Bronchial smooth muscle cell (primary cell): ENCODE data around the gene OR2T10. TPM values are rescaled to one million over a fixed set of nuclear protein-coding genes. Genes with fewer than 3 reads are reported as not detected.

ENCODE experiments used
- total RNA-seq: library from RNA; depleted of rRNA; stranded (reverse); fragments of >200 nt; gene quantifications from 2 replicates; pipeline ENCODE4 v1.2.1, GENCODE V29; 2014

Gene OR2T10
- not detected in 2 replicates for total RNA-seq

GRCh38 chr1:248597589-248597988 is at the start of gene OR2T10:
Gene OR2T10, minus strand, starts transcription at chr1:248597700. Its CDS starts 3,932 bp downstream, at chr1:248593768.

GRCh38 chr1:248645178-248645577 is 47.7 kb upstream of the OR2T10 start, which contains the start of gene OR2T35:
Gene OR2T35, minus strand, starts transcription at chr1:248645278. Its CDS starts 6,020 bp downstream, at chr1:248639258.

GRCh38 chr1:248634991-248635390 is 37.5 kb upstream of the OR2T10 start, which contains the start of gene OR2T11:
Gene OR2T11, minus strand, starts transcription at chr1:248635091. Its CDS starts 7,963 bp downstream, at chr1:248627128.

GRCh38 chr1:248574657-248575056 is 22.8 kb downstream of the OR2T10 start, which contains the start of gene OR2T34:
Gene OR2T34, minus strand, starts transcription at chr1:248574757. Its CDS starts 0 bp downstream, at chr1:248574757.

GRCh38 chr1:248562672-248563071 is 34.8 kb downstream of the OR2T10 start, which contains the start of gene OR2T29:
Gene OR2T29, minus strand, starts transcription at chr1:248562772. Its CDS starts 3,281 bp downstream, at chr1:248559491.

Other genes starting within 250 kb of the OR2T10 start
- not detected in 2 replicates for gene OR14C36, start 248.9 kb downstream of the OR2T10 start, total RNA-seq
- gene OR2T4, start 236.0 kb downstream of the OR2T10 start, total RNA-seq = not detected in 2 replicates
- gene OR2T6, start 222.0 kb downstream of the OR2T10 start, total RNA-seq = not detected in 2 replicates
- not detected in 2 replicates for gene OR2T1, start 194.7 kb downstream of the OR2T10 start, total RNA-seq
- not detected in 2 replicates for gene OR2T2, start 152.1 kb downstream of the OR2T10 start, total RNA-seq
- not detected in 2 replicates for gene OR2T3, start 124.3 kb downstream of the OR2T10 start, total RNA-seq
- not detected in 2 replicates for gene OR2T5, start 109.1 kb downstream of the OR2T10 start, total RNA-seq
- gene OR2G6, start 89.6 kb downstream of the OR2T10 start, total RNA-seq = not detected in 2 replicates
- gene OR2T29, start 34.9 kb downstream of the OR2T10 start, total RNA-seq = not detected in 2 replicates
- gene OR2T34, start 22.9 kb downstream of the OR2T10 start, total RNA-seq = not detected in 2 replicates
- not detected in 2 replicates for gene OR2T11, start 37.4 kb upstream of the OR2T10 start, total RNA-seq
- gene OR2T35, start 47.6 kb upstream of the OR2T10 start, total RNA-seq = not detected in 2 replicates
- gene OR2T27, start 57.8 kb upstream of the OR2T10 start, total RNA-seq = not detected in 2 replicates
- gene OR14I1, start 105.1 kb upstream of the OR2T10 start, total RNA-seq = not detected in 2 replicates
- gene LYPD8, start 158.1 kb upstream of the OR2T10 start, total RNA-seq = not detected in 2 replicates
- 16.9 and 17.0 TPM in 2 replicates for gene SH3BP5L, start 228.2 kb upstream of the OR2T10 start, total RNA-seq
- gene ZNF672, start 240.5 kb upstream of the OR2T10 start, total RNA-seq = 10.2 and 11.8 TPM in 2 replicates